ENCODE results near the gene TRAM2. TPM values are rescaled to one million over a fixed set of nuclear protein-coding genes. Genes with fewer than 3 reads are reported as not detected.

Gene TRAM2
- total RNA-seq, 1 experiment from 2014 or later: 21.3 TPM

GRCh38 chr6:52545406-52546119, 31.3 kb downstream of the TRAM2 start:
- no peak for ATAC-seq
- no peaks in the 10 kb centered on the region for H3K9me2 ChIP-seq (ENCODE audit: insufficient read depth)
- peaks cover 7 to 28% of the 10 kb centered on the region in 2 experiments for H3K4me1 ChIP-seq (ENCODE audit: control insufficient read depth in 1 of 2, insufficient read depth in 2 of 2, low read length in 2 of 2)
- no peak overlapping the region for H3K4me3 ChIP-seq (replicated peaks in 1 of 2; ENCODE audit: low read depth in 1 of 2, low read length in 2 of 2)
- TF ChIP-seq RAD21 (IDR thresholded peaks at IDR 0.05; ENCODE audit: low read depth) (no peak), JUND (IDR thresholded peaks at IDR 0.05) (no peak), POLR2A (IDR thresholded peaks at IDR 0.05; ENCODE audit: borderline replicate concordance, extremely low read depth, insufficient read depth, insufficient read length) (no peak)
- H3K79me2 ChIP-seq (ENCODE audit: insufficient read depth, low read length): peaks cover 51% of the 10 kb centered on the region
- H3K27me3 ChIP-seq (ENCODE audit: insufficient read depth, low read length): no peaks in the 10 kb centered on the region
- no peaks in the 10 kb centered on the region for H3K9me3 ChIP-seq (ENCODE audit: control insufficient read depth in 1 of 2, insufficient read depth in 1 of 2, low read depth in 1 of 2, low read length in 2 of 2)
- ChIA-PET CTCF (no interaction called here), POLR2A (no interaction called here), RAD21 (ENCODE audit: low non-redundant PET in 1 of 2, low total read pairs in 2 of 2, uncharacterized antibody in 2 of 2, unreplicated experiment in 2 of 2) (no interaction called here)
- no peaks in the 10 kb centered on the region for H3K36me3 ChIP-seq (ENCODE audit: control insufficient read depth in 1 of 2, insufficient read depth in 2 of 2, low read length in 2 of 2)
- intact Hi-C loops (cut with micrococcal nuclease): no loop called here
- no peak overlapping the region for H2AFZ ChIP-seq (ENCODE audit: low read depth, low read length, poor library complexity, severe bottlenecking)
- BruUV-seq (replicated peaks): no TSS peak
- H3K4me2 ChIP-seq (ENCODE audit: low read length): no peak overlapping the region
- no peak overlapping the region for H3K9ac ChIP-seq (ENCODE audit: low read length)
- H4K20me1 ChIP-seq (ENCODE audit: insufficient read depth): no peaks in the 10 kb centered on the region
- no peak overlapping the region for H3K27ac ChIP-seq (ENCODE audit: low read depth, low read length)
- no peak for DNase-seq (ENCODE audit: low read depth, low spot score)

GRCh38 chr6:52544602-52545405, 32.1 kb downstream of the TRAM2 start:
- TF ChIP-seq SP1 (IDR thresholded peaks at IDR 0.05; ENCODE audit: low read depth) (no peak), ELF1 (IDR thresholded peaks at IDR 0.05; ENCODE audit: borderline replicate concordance, low read depth) (no peak), YY1 (IDR thresholded peaks at IDR 0.05; ENCODE audit: extremely low read depth, insufficient replicate concordance, low read depth, low read length) (no peak), CBX3 (IDR thresholded peaks at IDR 0.05; ENCODE audit: low read depth) (no peak), CTCF (IDR thresholded peaks at IDR 0.05 in 2 of 3, conservative IDR thresholded peaks at IDR 0.05 in 1 of 3; ENCODE audit: borderline replicate concordance in 1 of 3, insufficient read depth in 1 of 3, low read depth in 2 of 3, low read length in 2 of 3) (no peak), ZFX (IDR thresholded peaks at IDR 0.05) (no peak), EZH2phosphoT487 (IDR thresholded peaks at IDR 0.05; ENCODE audit: borderline replicate concordance) (no peak), MAX (IDR thresholded peaks at IDR 0.05) (no peak), RAD21 (IDR thresholded peaks at IDR 0.05; ENCODE audit: low read depth) (no peak), REST (IDR thresholded peaks at IDR 0.05; ENCODE audit: low read depth) (no peak)
- Histone ChIP-seq H3K36me3 (ENCODE audit: control insufficient read depth in 1 of 2, insufficient read depth in 2 of 2, low read length in 2 of 2) (no peaks in the 10 kb centered on the region), H3K27me3 (ENCODE audit: insufficient read depth, low read length) (no peaks in the 10 kb centered on the region), H3K27ac (ENCODE audit: low read depth, low read length) (no peak overlapping the region), H3K4me1 (ENCODE audit: control insufficient read depth in 1 of 2, insufficient read depth in 2 of 2, low read length in 2 of 2) (peaks cover 7 to 32% of the 10 kb centered on the region in 2 experiments), H4K20me1 (ENCODE audit: insufficient read depth) (no peaks in the 10 kb centered on the region), H3K9ac (ENCODE audit: low read length) (no peak overlapping the region), H2AFZ (ENCODE audit: low read depth, low read length, poor library complexity, severe bottlenecking) (no peak overlapping the region), H3K9me3 (ENCODE audit: control insufficient read depth in 1 of 2, insufficient read depth in 1 of 2, low read depth in 1 of 2, low read length in 2 of 2) (no peaks in the 10 kb centered on the region), H3K9me2 (ENCODE audit: insufficient read depth) (no peaks in the 10 kb centered on the region), H3K4me3 (replicated peaks in 1 of 2; ENCODE audit: low read depth in 1 of 2, low read length in 2 of 2) (no peak overlapping the region), H3K79me2 (ENCODE audit: insufficient read depth, low read length) (peaks cover 53% of the 10 kb centered on the region), H3K4me2 (ENCODE audit: low read length) (peak overlapping the region; percentile 51; the same call in 1 of the 2 replicates)
- ATAC-seq: no peak
- RAD21 ChIA-PET (ENCODE audit: low non-redundant PET in 1 of 2, low total read pairs in 2 of 2, uncharacterized antibody in 2 of 2, unreplicated experiment in 2 of 2): no interaction called here
- DNase-seq (ENCODE audit: low read depth, low spot score): no peak
- POLR2A ChIA-PET: no interaction called here
- no TSS peak for BruUV-seq (replicated peaks)
- intact Hi-C loops (cut with micrococcal nuclease): no loop called here
- CTCF ChIA-PET: no interaction called here
